H1 (cell line): ENCODE results near the gene ADGRA3. TPM values are rescaled to one million over a fixed set of nuclear protein-coding genes. Genes with fewer than 3 reads are reported as not detected.

Experiments used
- CBX5 ChIP-seq: fragments of 300-800, 300-1000 bp; sonication (generic); IDR thresholded peaks from 2 replicates; pipeline ENCODE4 v1.7.1; 2016; ENCODE audit warnings: antibody characterized with exemption, low read length, low read depth
- SRF ChIP-seq: IDR thresholded peaks from 2 replicates; pipeline ENCODE4 v1.6.1; 2011; ENCODE audit warnings: mild to moderate bottlenecking, low read depth, low read length, moderate library complexity
- polyA plus RNA-seq, 7 experiments: library from polyadenylated mRNA; depleted of rRNA in 3 of 7; stranded (reverse) in 5 of 7; unstranded in 2 of 7; fragments of >200 nt in 5 of 7; fragments of 200-250 nt in 2 of 7; gene quantifications; 1 replicate in 5 of 7; 2 replicates in 1 of 7; 4 replicates in 1 of 7; pipeline versions ENCODE4 v1.2.1 to v1.2.3, GENCODE V29; 2011 to 2013; ENCODE audit warnings: missing spikeins in 2 of 7, mixed read lengths in 2 of 7
- total RNA-seq: library from RNA; stranded (reverse); fragmentation: NEBNext Ultra II Directional; extraction: Animal tissue kit (Norgen Biotek cat#: 25700); gene quantifications from 2 replicates; pipeline ENCODE4 v1.2.1, GENCODE V29; 2021

The ADGRA3 gene
- total and polyA plus RNA-seq, 2 of the 8 experiments (the other 6 are each of a cell fraction or from before 2014, with no cell fraction given) = 31.5 to 63.0 TPM

DNA sequence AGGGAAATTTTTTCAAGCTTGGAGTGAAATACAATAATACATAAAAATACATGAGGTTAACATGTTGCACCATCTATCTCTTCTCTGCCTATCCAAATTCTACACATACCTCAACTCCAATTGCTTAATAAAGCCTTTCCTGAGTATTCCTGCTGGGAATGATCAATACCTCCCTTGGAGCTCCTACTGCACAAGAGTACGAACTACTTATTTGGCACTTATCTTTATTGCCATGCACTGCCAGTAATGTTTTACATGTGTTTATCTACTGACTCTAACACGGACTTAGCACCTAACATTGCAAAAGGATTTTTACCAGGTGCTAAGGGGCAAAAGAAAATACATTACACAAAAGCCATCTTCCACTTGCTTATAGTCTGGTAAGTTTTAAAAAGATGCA lies 80.2 kb downstream of the ADGRA3 start (continued):
- TF ChIP-seq CBX5 = no peak
- no peak for TF ChIP-seq SRF
